ENCODE data around the gene UNC80. TPM values are rescaled to one million over a fixed set of nuclear protein-coding genes. Genes with fewer than 3 reads are reported as not detected.

The UNC80 gene
- total and polyA plus RNA-seq, 2 of the 4 experiments (the other 2 are of a cell fraction): not detected

DNA sequence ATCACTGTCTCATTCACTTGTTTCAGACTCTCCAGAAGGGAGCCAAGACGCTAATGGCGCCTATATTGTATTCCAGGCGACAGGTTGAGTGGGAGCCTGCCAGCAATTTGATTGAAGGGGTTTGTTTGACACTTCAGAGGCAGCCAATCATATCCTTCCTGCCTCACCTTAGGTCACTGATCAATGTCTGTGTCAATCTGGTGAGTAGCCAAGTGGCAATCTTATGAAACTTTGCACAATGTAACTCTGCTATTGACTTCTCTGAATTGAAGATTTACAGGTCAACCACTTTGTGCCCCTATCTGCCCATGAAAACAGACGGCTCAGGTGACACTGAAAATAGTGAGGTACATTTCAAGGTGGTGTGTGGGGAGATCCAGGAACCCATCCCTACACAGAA is 198.1 kb downstream of the UNC80 start:
- no peak overlapping the region for H3K14ac ChIP-seq (replicated peaks; ENCODE audit: low read depth, low read length)
- dilution Hi-C loops (cut with HindIII; ENCODE audit: low sequenced_read_pairs, unreplicated experiment): no loop called here
- intact Hi-C loops (cut with micrococcal nuclease): no loop called here
- no peak for ATAC-seq (ENCODE audit: low read depth)
- no peak for DNase-seq
- no peaks in the 10 kb centered on the region for H3K9me1 ChIP-seq (ENCODE audit: insufficient read depth, low read length)
- H3K4me2 ChIP-seq (ENCODE audit: low read depth, low read length): no peak overlapping the region
- no peak overlapping the region for H2BK5ac ChIP-seq (ENCODE audit: low read depth, low read length, poor library complexity, severe bottlenecking)
- no peaks in the 10 kb centered on the region for H3K4me1 ChIP-seq (ENCODE audit: control insufficient read depth, insufficient read depth, low read length)
- TF ChIP-seq RFX5 (IDR thresholded peaks at IDR 0.05; ENCODE audit: low read depth, low read length) (no peak), USF2 (IDR thresholded peaks at IDR 0.05; ENCODE audit: low read depth, low read length) (no peak), MAZ (IDR thresholded peaks at IDR 0.05; ENCODE audit: borderline replicate concordance, low read depth, low read length) (no peak), BHLHE40 (IDR thresholded peaks at IDR 0.05; ENCODE audit: low read depth, low read length) (no peak), CHD1 (IDR thresholded peaks at IDR 0.05; ENCODE audit: low read depth, low read length) (no peak), RCOR1 (IDR thresholded peaks at IDR 0.05; ENCODE audit: insufficient replicate concordance, low read length) (no peak), SMC3 (IDR thresholded peaks at IDR 0.05; ENCODE audit: low read depth, low read length) (no peak), CEBPB (IDR thresholded peaks at IDR 0.05; ENCODE audit: low read depth, low read length) (no peak), MAFK (IDR thresholded peaks at IDR 0.05; ENCODE audit: low read depth, low read length) (no peak), CTCF (conservative IDR thresholded peaks at IDR 0.05; ENCODE audit: low read depth, low read length) (no peak), FOS (IDR thresholded peaks at IDR 0.05; ENCODE audit: low read depth, low read length) (no peak), MXI1 (IDR thresholded peaks at IDR 0.05; ENCODE audit: borderline replicate concordance, low read depth, low read length) (no peak), NFE2L2 (IDR thresholded peaks at IDR 0.05; ENCODE audit: low read depth, low read length) (no peak), RAD21 (IDR thresholded peaks at IDR 0.05; ENCODE audit: low read length) (no peak)
- TF ChIP-seq, protein P1, sequence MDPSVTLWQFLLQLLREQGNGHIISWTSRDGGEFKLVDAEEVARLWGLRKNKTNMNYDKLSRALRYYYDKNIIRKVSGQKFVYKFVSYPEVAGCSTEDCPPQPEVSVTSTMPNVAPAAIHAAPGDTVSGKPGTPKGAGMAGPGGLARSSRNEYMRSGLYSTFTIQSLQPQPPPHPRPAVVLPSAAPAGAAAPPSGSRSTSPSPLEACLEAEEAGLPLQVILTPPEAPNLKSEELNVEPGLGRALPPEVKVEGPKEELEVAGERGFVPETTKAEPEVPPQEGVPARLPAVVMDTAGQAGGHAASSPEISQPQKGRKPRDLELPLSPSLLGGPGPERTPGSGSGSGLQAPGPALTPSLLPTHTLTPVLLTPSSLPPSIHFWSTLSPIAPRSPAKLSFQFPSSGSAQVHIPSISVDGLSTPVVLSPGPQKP (IDR thresholded peaks at IDR 0.05; ENCODE audit: borderline replicate concordance, low read depth, low read length): no peak
- H3K56ac ChIP-seq (ENCODE audit: extremely low read depth, insufficient read depth, low read length): no peak overlapping the region
- no peak overlapping the region for H2BK20ac ChIP-seq (ENCODE audit: low read depth, low read length)
- ChIA-PET POLR2A (ENCODE audit: unreplicated experiment) (no interaction called here), CTCF (interaction anchor here (1.1 kb wide), 1 partner anchor 8 kb away, joined by 3 read pairs; no protein-coding TSS in a partner anchor)
- no peak overlapping the region for H4K5ac ChIP-seq (ENCODE audit: low read depth, low read length)
- H3K27ac ChIP-seq (ENCODE audit: insufficient read depth, low read length): no peak overlapping the region
- no peak overlapping the region for H4K91ac ChIP-seq (ENCODE audit: insufficient read depth, low read depth, low read length)
- peak overlapping the region; percentile 47 for H2AFZ ChIP-seq (replicated peaks; ENCODE audit: low read length, poor library complexity)
- H3K9ac ChIP-seq (ENCODE audit: low read depth, low read length): no peak overlapping the region
- H3K36me3 ChIP-seq (ENCODE audit: control insufficient read depth, insufficient read depth, low read length): no peaks in the 10 kb centered on the region
- H3K79me1 ChIP-seq (ENCODE audit: low read depth in 1 of 2, low read length in 2 of 2): no peaks in the 10 kb centered on the region
- H4K20me1 ChIP-seq (ENCODE audit: insufficient read depth, low read length): no peaks in the 10 kb centered on the region
- in situ Hi-C loops (cut with MboI; ENCODE audit: low sequenced_read_pairs): loop anchor here (10.0 to 25.0 kb wide), 3 partner anchors 425 to 1582 kb away; no protein-coding TSS in a partner anchor
- H2AK5ac ChIP-seq (ENCODE audit: low read depth, low read length): no peak overlapping the region
- H3K9me3 ChIP-seq (ENCODE audit: control insufficient read depth, insufficient read depth, low read length): no peaks in the 10 kb centered on the region
- no peaks in the 10 kb centered on the region; the same call in 1 of the 2 replicates for H3K27me3 ChIP-seq (ENCODE audit: control insufficient read depth, insufficient read depth, low read length)
- no peak overlapping the region for H2BK120ac ChIP-seq (ENCODE audit: low read depth, low read length)
- no peak overlapping the region for H2BK15ac ChIP-seq (ENCODE audit: low read depth, low read length)
- no peak overlapping the region; the same call in 1 of the 2 replicates for H3K18ac ChIP-seq (ENCODE audit: low read depth, low read length)
- no peak overlapping the region for H2AK9ac ChIP-seq (replicated peaks; ENCODE audit: low read depth, low read length, poor library complexity)
- no peak overlapping the region for H4K8ac ChIP-seq (ENCODE audit: low read depth in 2 of 2, low read length in 2 of 2)
- H3K4me3 ChIP-seq (ENCODE audit: insufficient read depth, low read depth, low read length): no peak overlapping the region
- no TSS peak for BruUV-seq (replicated peaks)
- H3K4ac ChIP-seq (ENCODE audit: low read depth, low read length): no peak overlapping the region
- H3K23ac ChIP-seq (ENCODE audit: low read depth, low read length): no peak overlapping the region
- no CpG with 5 or more reads among the region's 4 CpGs for WGBS, 2 experiments (ENCODE audit: extremely low coverage in 2 of 2, insufficient read length in 1 of 2)

Data from IMR-90 (cell line).